DMS153 treated with DMSO at 0.1 percent for 48 hours (cell line): ENCODE measurements around the gene CEMIP2.

Experiments used
- DNase-seq: peaks from one replicate; lab custom pipeline; 2025; ENCODE audit not compliant: unreplicated experiment; lab: John Stamatoyannopoulos, UW

Gene CEMIP2

GRCh38 chr9:71655141-71655540, 113.2 kb downstream of the CEMIP2 start:
- no peak for DNase-seq

- no peak for DNase-seq
These were observed 115.8 kb downstream of the CEMIP2 start for GRCh38 chr9:71652480-71652879.

- no peak for DNase-seq
These were observed 119.9 kb downstream of the CEMIP2 start for GRCh38 chr9:71648453-71648852.

- no peak for DNase-seq
These were observed 121.2 kb downstream of the CEMIP2 start for GRCh38 chr9:71647094-71647591.

GRCh38 chr9:71646131-71646530, 122.2 kb downstream of the CEMIP2 start:
- no peak for DNase-seq

GRCh38 chr9:71644819-71645362, 123.4 kb downstream of the CEMIP2 start:
- no peak for DNase-seq

GRCh38 chr9:71643330-71643729, 125.0 kb downstream of the CEMIP2 start:
- no peak for DNase-seq

- DNase-seq: no peak
These were observed 126.3 kb downstream of the CEMIP2 start for GRCh38 chr9:71642056-71642455.

- no peak for DNase-seq
These were observed 129.7 kb downstream of the CEMIP2 start for GRCh38 chr9:71638627-71639026.

- DNase-seq: no peak
These were observed 130.4 kb downstream of the CEMIP2 start for GRCh38 chr9:71637926-71638325.

GRCh38 chr9:71637375-71637774, 130.9 kb downstream of the CEMIP2 start:
- DNase-seq: no peak

- no peak for DNase-seq
These were observed 132.0 kb downstream of the CEMIP2 start for GRCh38 chr9:71636143-71636839.

GRCh38 chr9:71634752-71635151, 133.6 kb downstream of the CEMIP2 start:
- no peak for DNase-seq
